Mesendoderm (in vitro differentiated cells): ENCODE data around the gene UQCR11.

Experiments used
- DNase-seq: peaks from one replicate; pipeline ENCODE4 v3.0.0; 2013
- H2AK5ac ChIP-seq: 2 replicates; pipeline ENCODE4 v1.6.1; 2013; ENCODE audit warnings: low read length, inconsistent platforms
- H2BK120ac ChIP-seq: 2 replicates; pipeline ENCODE4 v1.6.1; 2013; ENCODE audit warnings: low read depth, mild to moderate bottlenecking, low read length, moderate library complexity, mixed read lengths
- H2BK15ac ChIP-seq: replicated peaks from 2 replicates; pipeline ENCODE4 v1.6.1; 2013; ENCODE audit warnings: low read depth, mild to moderate bottlenecking, moderate library complexity
- H2BK5ac ChIP-seq: 2 replicates; pipeline ENCODE4 v1.6.1; 2013; ENCODE audit warnings: low read length, inconsistent platforms
- H3K18ac ChIP-seq: 2 replicates; pipeline ENCODE4 v1.6.1; 2013; ENCODE audit warnings: mild to moderate bottlenecking, low read length, mixed read lengths
- H3K23ac ChIP-seq: one replicate; pipeline ENCODE4 v1.6.1; 2013; ENCODE audit warnings: low read length
- H3K27ac ChIP-seq: 2 replicates; pipeline ENCODE4 v1.5.1; 2013; ENCODE audit warnings: low read depth, mild to moderate bottlenecking, inconsistent platforms, low read length, moderate library complexity
- H3K27me3 ChIP-seq: 2 replicates; pipeline ENCODE4 v1.6.1; 2013; ENCODE audit warnings: low read length, control low read depth, mild to moderate bottlenecking, inconsistent platforms; ENCODE audit not compliant: insufficient read depth, poor library complexity
- H3K36me3 ChIP-seq: 2 replicates; pipeline ENCODE4 v1.6.1; 2013; ENCODE audit warnings: low read length, inconsistent platforms; ENCODE audit not compliant: control insufficient read depth, insufficient read depth
- H3K4ac ChIP-seq: one replicate; pipeline ENCODE4 v1.6.1; 2013; ENCODE audit warnings: low read depth, mild to moderate bottlenecking, low read length, moderate library complexity
- H3K4me1 ChIP-seq: 2 replicates; pipeline ENCODE4 v1.6.1; 2013; ENCODE audit warnings: low read depth, low read length, inconsistent platforms; ENCODE audit not compliant: control insufficient read depth
- H3K4me2 ChIP-seq: 2 replicates; pipeline ENCODE4 v1.6.1; 2013; ENCODE audit warnings: low read length
- H3K4me3 ChIP-seq: 2 replicates; pipeline ENCODE4 v1.5.1; 2013; ENCODE audit warnings: mild to moderate bottlenecking, low read length
- H3K56ac ChIP-seq: one replicate; pipeline ENCODE4 v1.6.1; 2013; ENCODE audit warnings: low read length
- H3K79me1 ChIP-seq: 2 replicates; pipeline ENCODE4 v1.6.1; 2013; ENCODE audit warnings: low read length, inconsistent platforms
- H3K79me2 ChIP-seq: 2 replicates; pipeline ENCODE4 v1.6.1; 2013; ENCODE audit warnings: mild to moderate bottlenecking, low read length; ENCODE audit not compliant: control insufficient read depth, insufficient read depth
- H3K9ac ChIP-seq: 2 replicates; pipeline ENCODE4 v1.6.1; 2013; ENCODE audit warnings: low read length, inconsistent platforms
- H4K5ac ChIP-seq: one replicate; pipeline ENCODE4 v1.6.1; 2013; ENCODE audit warnings: low read length
- H4K8ac ChIP-seq: one replicate; pipeline ENCODE4 v1.6.1; 2013; ENCODE audit warnings: low read depth, mild to moderate bottlenecking, control low read depth, low read length, moderate library complexity
- WGBS: extraction: QIAGEN DNeasy Blood & Tissue Kit; methylation state at CpG from one replicate; pipeline ENCODE4 v1.1.7; 2013; ENCODE audit warnings: low lambda C conversion rate, missing lambda C conversion rate; ENCODE audit not compliant: insufficient coverage; ENCODE audit errors: extremely low coverage; 5-methylcytosine and 5-hydroxymethylcytosine counted together

The UQCR11 gene

GRCh38 chr19:1577929-1578618 lies 27.2 kb downstream of the UQCR11 start:
- Histone ChIP-seq H3K23ac (no peak overlapping the region), H4K8ac (no peak overlapping the region), H3K27ac (no peak overlapping the region), H3K4ac (no peak overlapping the region), H3K4me1 (no peaks in the 10 kb centered on the region), H3K4me2 (no peak overlapping the region), H2BK15ac (no peak overlapping the region), H3K79me1 (no peaks in the 10 kb centered on the region), H2BK5ac (no peak overlapping the region), H3K27me3 (no peaks in the 10 kb centered on the region), H2AK5ac (no peak overlapping the region), H4K5ac (no peak overlapping the region), H2BK120ac (no peak overlapping the region), H3K4me3 (no peak overlapping the region), H3K56ac (no peak overlapping the region), H3K9ac (no peak overlapping the region), H3K18ac (no peak overlapping the region), H3K36me3 (peaks cover 7% of the 10 kb centered on the region), H3K79me2 (no peaks in the 10 kb centered on the region)
- DNase-seq = no peak
- no CpG with 5 or more reads among the region's 49 CpGs for WGBS

- no peak overlapping the region for H2BK5ac ChIP-seq
- H3K9ac ChIP-seq = no peak overlapping the region
- no peak overlapping the region for H3K56ac ChIP-seq
- H4K5ac ChIP-seq = no peak overlapping the region
- no peaks in the 10 kb centered on the region for H3K79me2 ChIP-seq
- no peak overlapping the region for H3K23ac ChIP-seq
- no peaks in the 10 kb centered on the region for H3K4me1 ChIP-seq
- H3K27ac ChIP-seq = no peak overlapping the region
- no peak overlapping the region for H3K18ac ChIP-seq
- H2BK120ac ChIP-seq = no peak overlapping the region
- no peaks in the 10 kb centered on the region for H3K27me3 ChIP-seq
- H2AK5ac ChIP-seq = no peak overlapping the region
- no CpG with 5 or more reads among the region's 41 CpGs for WGBS
- H3K4me2 ChIP-seq = no peak overlapping the region
- H3K36me3 ChIP-seq = peaks cover 7% of the 10 kb centered on the region
- no peak overlapping the region for H2BK15ac ChIP-seq
- H3K4ac ChIP-seq = no peak overlapping the region
- H3K4me3 ChIP-seq = no peak overlapping the region
- no peaks in the 10 kb centered on the region for H3K79me1 ChIP-seq
- no peak for DNase-seq
- no peak overlapping the region for H4K8ac ChIP-seq
Measured at GRCh38 chr19:1577090-1577928, 28.0 kb downstream of the UQCR11 start.

- Histone ChIP-seq H4K8ac (no peak overlapping the region), H3K18ac (no peak overlapping the region), H2AK5ac (no peak overlapping the region), H3K36me3 (peaks cover 7% of the 10 kb centered on the region), H2BK5ac (no peak overlapping the region), H4K5ac (no peak overlapping the region), H3K79me2 (no peaks in the 10 kb centered on the region), H3K4me1 (no peaks in the 10 kb centered on the region), H2BK15ac (no peak overlapping the region), H3K4me3 (no peak overlapping the region), H3K79me1 (no peaks in the 10 kb centered on the region), H3K4me2 (no peak overlapping the region), H3K56ac (no peak overlapping the region), H2BK120ac (no peak overlapping the region), H3K27me3 (no peaks in the 10 kb centered on the region), H3K9ac (no peak overlapping the region), H3K4ac (no peak overlapping the region), H3K27ac (no peak overlapping the region), H3K23ac (no peak overlapping the region)
- no peak for DNase-seq
- WGBS = no CpG with 5 or more reads among the region's 30 CpGs
Measured at GRCh38 chr19:1576242-1577089, 28.8 kb downstream of the UQCR11 start.

- H3K27ac ChIP-seq = no peak overlapping the region
- no peak for DNase-seq
- H3K27me3 ChIP-seq = no peaks in the 10 kb centered on the region
Measured at GRCh38 chr19:1575323-1576241, 29.7 kb downstream of the UQCR11 start.

More at GRCh38 chr19:1575323-1576241, 29.7 kb downstream of the UQCR11 start:
- H2BK15ac ChIP-seq = no peak overlapping the region
- no peak overlapping the region for H4K5ac ChIP-seq
- no peak overlapping the region for H2BK120ac ChIP-seq
- H3K23ac ChIP-seq = no peak overlapping the region
- no peak overlapping the region for H3K56ac ChIP-seq
- no peaks in the 10 kb centered on the region for H3K79me1 ChIP-seq
- H3K36me3 ChIP-seq = peaks cover 1% of the 10 kb centered on the region
- no peak overlapping the region for H3K4me2 ChIP-seq
- H2AK5ac ChIP-seq = no peak overlapping the region
- H3K4me3 ChIP-seq = no peak overlapping the region
- no CpG with 5 or more reads among the region's 22 CpGs for WGBS
- no peaks in the 10 kb centered on the region for H3K79me2 ChIP-seq
- no peaks in the 10 kb centered on the region for H3K4me1 ChIP-seq
- no peak overlapping the region for H4K8ac ChIP-seq
- no peak overlapping the region for H3K4ac ChIP-seq
- H3K18ac ChIP-seq = no peak overlapping the region
- no peak overlapping the region for H2BK5ac ChIP-seq
- H3K9ac ChIP-seq = no peak overlapping the region
